ENCODE data around the gene UBE2Q2.

DNA sequence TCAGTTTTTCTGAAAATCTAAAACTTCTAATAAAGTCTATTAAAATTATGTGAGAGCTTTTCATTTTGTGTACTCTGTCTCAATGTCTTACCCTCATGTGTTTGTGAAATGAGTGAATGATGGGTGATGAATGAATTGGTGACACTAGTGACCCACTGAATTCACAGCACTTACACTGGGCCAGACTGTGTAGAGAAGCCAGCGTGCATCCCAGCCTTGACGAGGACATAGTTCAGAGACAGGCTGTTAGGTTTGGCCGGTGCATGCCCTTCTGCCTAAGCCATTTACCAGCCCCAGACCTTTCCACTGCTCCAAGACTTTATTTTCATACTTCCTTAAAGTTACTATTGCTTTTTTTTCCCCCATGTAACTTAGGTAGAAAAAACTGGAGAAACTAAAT, 99.2 kb downstream of the UBE2Q2 start:
- TF ChIP-seq EZH2 (IDR thresholded peaks at IDR 0.05; ENCODE audit: insufficient read depth, low read length) (no peak), CTCF (IDR thresholded peaks at IDR 0.05; ENCODE audit: insufficient read depth, low read depth, low read length) (no peak)

Measured in astrocyte (in vitro differentiated cells and primary cell).